HG03354 (cell line): Measurements from ENCODE around the gene ZNF688.
A peak's percentile ranks its signal among the peaks of the same experiment; 100 is the strongest.
"Not testable (repeated sequence)": the region's sequence is repeated elsewhere in the genome, so short reads cannot be mapped to it uniquely, and the experiment has no call there.

Source experiments
- ATAC-seq: cut with Tn5 transposase; IDR thresholded peaks from one replicate; pipeline ENCODE4 v1.9.1; 2021; ENCODE audit warnings: mild to moderate bottlenecking; ENCODE audit not compliant: unreplicated experiment, poor library complexity, severe bottlenecking

Gene ZNF688

GRCh38 chr16:30536391-30537024, 35.0 kb downstream of the ZNF688 start:
- ATAC-seq, result not testable (repeated sequence)

- ATAC-seq, result peak; percentile 46
These were observed 35.7 kb downstream of the ZNF688 start for GRCh38 chr16:30535777-30536190.

GRCh38 chr16:30535106-30535776, 36.3 kb downstream of the ZNF688 start:
- peak; percentile 8 for ATAC-seq

- ATAC-seq, result peak; percentile 63
These were observed 37.0 kb downstream of the ZNF688 start, which contains the start of gene ZNF747 for GRCh38 chr16:30534368-30535105. Gene ZNF747, minus strand, starts transcription at chr16:30534858. Its CDS starts 179 bp downstream, at chr16:30534679.

- ATAC-seq, result peak; percentile 18
These were observed 37.7 kb downstream of the ZNF688 start for GRCh38 chr16:30533748-30534367.

GRCh38 chr16:30533146-30533522, 38.4 kb downstream of the ZNF688 start:
- no peak for ATAC-seq

GRCh38 chr16:30532285-30533145, 39.0 kb downstream of the ZNF688 start:
- ATAC-seq, result no peak

- ATAC-seq, result no peak
These were observed 41.1 kb downstream of the ZNF688 start for GRCh38 chr16:30530163-30531037.

GRCh38 chr16:30528799-30529457, 42.6 kb downstream of the ZNF688 start:
- no peak for ATAC-seq

- ATAC-seq, result no peak
These were observed 43.8 kb downstream of the ZNF688 start for GRCh38 chr16:30527635-30528178.

- ATAC-seq, result peak; percentile 84
These were observed 44.5 kb downstream of the ZNF688 start for GRCh38 chr16:30526823-30527634.

- peak; percentile 11 for ATAC-seq
These were observed 45.2 kb downstream of the ZNF688 start, which contains the start of gene ZNF768 for GRCh38 chr16:30526137-30526822. Gene ZNF768, minus strand, starts transcription at chr16:30526566. Its CDS starts 153 bp downstream, at chr16:30526413.

- ATAC-seq, result no peak
These were observed 45.7 kb downstream of the ZNF688 start for GRCh38 chr16:30525844-30526136.

GRCh38 chr16:30524575-30525568, 46.6 kb downstream of the ZNF688 start:
- ATAC-seq, result no peak
